HG03457 (cell line): ENCODE results near the gene GPR107.
A peak's percentile ranks its signal among the peaks of the same experiment; 100 is the strongest.

Experiments
- ATAC-seq: cut with Tn5 transposase; IDR thresholded peaks from one replicate; pipeline ENCODE4 v1.9.1; 2021; ENCODE audit warnings: moderate number of reproducible peaks; ENCODE audit not compliant: unreplicated experiment

Gene GPR107

GRCh38 chr9:130128733-130129431, 75.2 kb downstream of the GPR107 start:
- peak; percentile 65 for ATAC-seq

- ATAC-seq, result no peak
Measured at GRCh38 chr9:130129432-130130061, 75.8 kb downstream of the GPR107 start.

GRCh38 chr9:130132746-130133145, 79.0 kb downstream of the GPR107 start:
- ATAC-seq, result no peak

- ATAC-seq, result no peak
Measured at GRCh38 chr9:130137081-130137640, 83.5 kb downstream of the GPR107 start.

- no peak for ATAC-seq
Measured at GRCh38 chr9:130137641-130138081, 84.0 kb downstream of the GPR107 start.

GRCh38 chr9:130138171-130138653, 84.5 kb downstream of the GPR107 start:
- ATAC-seq, result no peak

GRCh38 chr9:130138791-130139190, 85.1 kb downstream of the GPR107 start:
- no peak for ATAC-seq

- no peak for ATAC-seq
Measured at GRCh38 chr9:130139251-130139650, 85.5 kb downstream of the GPR107 start.

GRCh38 chr9:130140706-130141105, 87.0 kb downstream of the GPR107 start:
- ATAC-seq, result no peak

- ATAC-seq, result no peak
Measured at GRCh38 chr9:130142056-130142455, 88.3 kb downstream of the GPR107 start.

GRCh38 chr9:130142641-130143040, 88.9 kb downstream of the GPR107 start:
- ATAC-seq, result no peak

- no peak for ATAC-seq
Measured at GRCh38 chr9:130143279-130143893, 89.7 kb downstream of the GPR107 start.

- no peak for ATAC-seq
Measured at GRCh38 chr9:130143958-130144366, 90.3 kb downstream of the GPR107 start.

GRCh38 chr9:130144703-130145102, 91.0 kb downstream of the GPR107 start:
- ATAC-seq, result no peak

GRCh38 chr9:130145658-130146057, 92.0 kb downstream of the GPR107 start:
- ATAC-seq, result no peak

- no peak for ATAC-seq
Measured at GRCh38 chr9:130147198-130147597, 93.5 kb downstream of the GPR107 start.

- no peak for ATAC-seq
Measured at GRCh38 chr9:130147910-130148309, 94.2 kb downstream of the GPR107 start.

- no peak for ATAC-seq
Measured at GRCh38 chr9:130149031-130149430, 95.3 kb downstream of the GPR107 start.

- no peak for ATAC-seq
Measured at GRCh38 chr9:130149654-130150286, 96.1 kb downstream of the GPR107 start.

GRCh38 chr9:130150779-130151382, 97.2 kb downstream of the GPR107 start:
- ATAC-seq, result no peak

- no peak for ATAC-seq
Measured at GRCh38 chr9:130154816-130155215, 101.1 kb downstream of the GPR107 start.
